Panc1 (cell line): ENCODE measurements around the gene DNAJC27.

Experiments used
- CTCF ChIP-seq: fragments of 450-650 bp; IDR thresholded peaks from 2 replicates; pipeline ENCODE4 v1.5.1; 2017; ENCODE audit warnings: mild to moderate bottlenecking
- POLR2AphosphoS5 ChIP-seq: IDR thresholded peaks from 2 replicates; pipeline ENCODE4 v1.6.1; 2012; ENCODE audit warnings: mild to moderate bottlenecking, low read depth, low read length, moderate library complexity

DNA sequence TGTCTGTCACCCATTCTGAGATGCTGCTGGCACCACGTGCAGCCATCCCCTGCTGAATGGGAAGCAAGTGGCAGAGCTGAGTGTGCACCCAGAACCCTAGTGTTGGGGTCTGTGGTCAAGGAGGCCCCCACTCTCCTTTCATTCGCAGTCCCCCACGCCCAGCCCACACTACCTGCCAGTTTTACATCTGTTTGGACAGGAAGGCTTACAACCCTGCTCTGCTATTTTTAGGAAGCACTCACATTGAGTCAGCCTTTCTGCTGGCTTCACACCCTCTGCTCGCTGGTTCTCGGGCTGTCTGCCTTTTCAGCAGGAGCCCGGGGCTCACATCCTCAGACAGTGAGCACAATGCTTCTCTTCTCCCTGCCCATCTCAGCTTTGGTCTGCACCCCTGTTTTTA is 41.0 kb downstream of the DNAJC27 start:
- TF ChIP-seq CTCF: no peak
- no peak for TF ChIP-seq POLR2AphosphoS5
